Activated T-cell treated with anti-CD3 and anti-CD28 coated beads, Interleukin-2, amount 50 U/mL, for 24 hours (primary cell): ENCODE measurements around the gene ZIC4.

Source experiments
- DNase-seq: peaks from one replicate; pipeline ENCODE4 v3.0.0-alpha.2; 2020
- H3K27ac Mint-ChIP-seq: 2 replicates; pipeline ENCODE4 v1.8.0; 2020; ENCODE audit warnings: mild to moderate bottlenecking, mixed read lengths
- H3K27me3 Mint-ChIP-seq: 2 replicates; pipeline ENCODE4 v1.8.0; 2020; ENCODE audit warnings: mixed read lengths
- H3K36me3 Mint-ChIP-seq: 2 replicates; pipeline ENCODE4 v1.8.0; 2020; ENCODE audit warnings: low read depth, mixed read lengths
- H3K4me1 Mint-ChIP-seq: 2 replicates; pipeline ENCODE4 v1.8.0; 2020; ENCODE audit warnings: low read depth, mixed read lengths
- H3K4me3 Mint-ChIP-seq: 2 replicates; pipeline ENCODE4 v1.8.0; 2020; ENCODE audit warnings: mild to moderate bottlenecking, moderate library complexity, mixed read lengths
- H3K9me3 Mint-ChIP-seq: 2 replicates; pipeline ENCODE4 v1.8.0; 2020; ENCODE audit warnings: mixed read lengths

Gene ZIC4

DNA sequence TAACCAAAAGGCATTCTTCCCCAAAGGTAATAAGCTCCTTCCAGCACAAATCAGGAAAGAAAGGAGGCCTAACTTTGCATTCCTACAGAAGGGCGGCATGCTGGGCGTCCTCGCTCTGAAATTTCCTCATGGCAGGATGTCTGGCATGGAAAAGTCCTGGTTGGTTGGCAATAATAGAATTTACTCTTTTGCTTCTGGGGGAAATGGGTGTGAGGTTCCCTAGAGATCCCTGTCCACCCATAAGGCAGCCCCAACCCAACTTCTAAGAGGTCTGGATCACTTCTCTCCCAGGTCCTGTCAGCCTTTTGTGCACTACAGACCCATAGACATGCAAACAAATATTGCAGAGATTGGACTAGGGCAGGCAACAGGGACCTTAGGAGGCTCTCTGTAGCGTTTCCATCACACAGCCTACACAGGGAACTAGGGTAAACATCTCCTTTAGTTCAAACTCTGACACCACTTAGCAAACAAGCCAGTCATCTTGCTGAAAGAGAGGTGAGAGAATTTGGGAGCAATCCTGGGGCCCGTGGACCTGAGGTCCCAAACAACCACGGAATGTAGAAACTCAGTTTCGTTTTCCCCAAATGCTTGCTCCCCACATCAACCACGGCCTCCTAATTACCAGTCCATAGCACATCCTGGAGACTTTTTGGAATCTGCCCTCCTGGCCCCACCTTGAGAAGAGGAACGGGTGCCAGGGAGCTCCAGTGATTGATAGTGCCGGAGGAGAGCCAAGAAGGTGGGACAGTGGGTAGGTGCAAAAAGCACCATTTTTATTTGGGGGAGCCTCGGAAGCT lies 2.1 kb downstream of the ZIC4 start:
- peaks cover 96% of the 10 kb centered on the region for H3K27me3 Mint-ChIP-seq
- no peaks in the 10 kb centered on the region for H3K36me3 Mint-ChIP-seq
- H3K27ac Mint-ChIP-seq = no peak overlapping the region
- H3K4me3 Mint-ChIP-seq = no peak overlapping the region
- peaks cover 11% of the 10 kb centered on the region for H3K4me1 Mint-ChIP-seq
- DNase-seq = no peak
- H3K9me3 Mint-ChIP-seq = peaks cover 6% of the 10 kb centered on the region

DNA sequence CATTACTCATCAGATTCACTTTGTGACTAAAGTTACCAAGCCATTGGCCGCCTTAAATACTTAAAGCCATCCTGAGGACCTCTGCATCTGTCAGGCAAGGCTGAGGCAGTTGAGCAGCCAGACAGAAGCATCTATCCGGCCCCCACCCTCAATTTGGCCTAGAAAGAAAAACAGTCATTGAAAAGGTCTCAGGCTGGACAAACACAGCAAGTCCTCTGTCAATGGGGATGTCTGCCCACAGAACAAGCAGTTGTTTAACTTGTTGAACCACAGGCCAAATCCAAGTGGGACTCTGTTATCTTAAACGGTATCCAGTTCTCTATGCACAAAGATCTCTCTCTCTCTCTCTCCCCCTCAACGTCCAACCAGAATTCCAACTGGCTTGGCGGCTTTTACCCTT lies 2.8 kb downstream of the ZIC4 start:
- Mint-ChIP-seq H3K36me3 (no peaks in the 10 kb centered on the region), H3K4me1 (peaks cover 8% of the 10 kb centered on the region), H3K27ac (no peak overlapping the region), H3K27me3 (peaks cover 95% of the 10 kb centered on the region), H3K9me3 (peaks cover 6% of the 10 kb centered on the region), H3K4me3 (no peak overlapping the region)
- DNase-seq = no peak

DNA sequence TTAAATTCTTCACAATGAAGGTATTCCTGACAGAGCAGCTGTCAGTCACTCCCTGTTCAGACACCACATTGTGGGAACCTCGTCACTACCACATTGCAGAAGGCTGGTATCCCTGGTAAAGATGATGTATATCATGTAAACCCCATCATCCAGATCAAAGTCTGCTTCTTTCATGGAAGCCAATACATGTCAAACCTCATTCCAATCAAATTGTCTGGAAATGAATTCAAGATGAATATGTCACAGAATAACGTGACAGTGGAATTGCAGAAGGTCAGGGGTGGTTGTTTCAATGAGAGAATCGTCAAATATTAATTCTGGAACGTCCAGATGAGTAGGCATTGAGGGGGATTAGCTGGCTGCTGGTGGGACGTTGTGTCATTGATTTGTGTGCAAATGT lies 4.2 kb downstream of the ZIC4 start:
- H3K4me3 Mint-ChIP-seq = no peak overlapping the region
- H3K27ac Mint-ChIP-seq = no peak overlapping the region

DNA sequence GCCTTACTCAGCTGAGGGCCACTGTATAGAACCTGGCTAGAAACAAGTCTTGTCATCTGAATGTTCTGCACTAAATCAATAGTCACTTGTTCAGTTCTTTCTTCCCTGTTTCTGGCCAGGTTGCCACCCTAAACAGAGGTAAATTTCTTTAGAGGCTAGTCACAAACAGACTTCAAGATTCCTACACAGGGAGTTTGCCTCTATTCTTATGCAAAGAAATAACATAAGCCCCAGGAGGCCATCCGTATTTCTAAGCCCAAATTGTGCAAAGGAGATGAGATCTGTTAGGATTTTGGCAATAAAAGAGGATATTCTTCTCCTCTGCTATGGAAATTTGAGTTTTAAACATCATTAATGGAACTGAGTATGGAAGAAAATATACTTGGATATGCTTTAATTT lies 4.9 kb downstream of the ZIC4 start:
- H3K4me3 Mint-ChIP-seq = no peak overlapping the region
- H3K4me1 Mint-ChIP-seq = no peaks in the 10 kb centered on the region
- peaks cover 97% of the 10 kb centered on the region for H3K27me3 Mint-ChIP-seq
- no peaks in the 10 kb centered on the region for H3K9me3 Mint-ChIP-seq
- H3K27ac Mint-ChIP-seq = no peak overlapping the region
- H3K36me3 Mint-ChIP-seq = no peaks in the 10 kb centered on the region
- no peak for DNase-seq

More for the DNA sequence above, 4.2 kb downstream of the ZIC4 start:
- peaks cover 3% of the 10 kb centered on the region for H3K9me3 Mint-ChIP-seq
- H3K36me3 Mint-ChIP-seq = no peaks in the 10 kb centered on the region
- peaks cover 97% of the 10 kb centered on the region for H3K27me3 Mint-ChIP-seq
- DNase-seq = no peak
- H3K4me1 Mint-ChIP-seq = no peaks in the 10 kb centered on the region

DNA sequence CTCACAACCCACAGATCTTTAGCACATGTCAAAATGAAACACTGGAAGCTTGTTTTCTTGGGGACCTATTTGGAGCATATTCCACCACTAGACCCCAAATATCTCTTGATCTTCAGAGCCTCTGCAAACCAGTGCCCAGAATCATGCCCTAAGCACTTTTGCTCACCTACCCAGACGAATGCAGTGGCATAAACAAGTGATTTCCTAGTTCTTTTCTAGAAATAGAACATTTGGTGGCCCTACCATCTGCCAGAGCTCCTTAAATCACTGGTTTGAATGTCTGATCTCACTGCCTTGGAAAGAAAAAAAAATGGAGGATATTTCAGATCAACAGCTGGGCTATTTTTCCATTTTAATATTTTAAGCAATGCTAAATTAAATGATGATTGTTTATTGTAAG lies 5.3 kb downstream of the ZIC4 start:
- no peak overlapping the region for H3K4me3 Mint-ChIP-seq
- H3K27me3 Mint-ChIP-seq = peaks cover 94% of the 10 kb centered on the region
- H3K4me1 Mint-ChIP-seq = no peaks in the 10 kb centered on the region
- no peaks in the 10 kb centered on the region for H3K9me3 Mint-ChIP-seq
- H3K36me3 Mint-ChIP-seq = no peaks in the 10 kb centered on the region
- DNase-seq = no peak
- H3K27ac Mint-ChIP-seq = no peak overlapping the region

DNA sequence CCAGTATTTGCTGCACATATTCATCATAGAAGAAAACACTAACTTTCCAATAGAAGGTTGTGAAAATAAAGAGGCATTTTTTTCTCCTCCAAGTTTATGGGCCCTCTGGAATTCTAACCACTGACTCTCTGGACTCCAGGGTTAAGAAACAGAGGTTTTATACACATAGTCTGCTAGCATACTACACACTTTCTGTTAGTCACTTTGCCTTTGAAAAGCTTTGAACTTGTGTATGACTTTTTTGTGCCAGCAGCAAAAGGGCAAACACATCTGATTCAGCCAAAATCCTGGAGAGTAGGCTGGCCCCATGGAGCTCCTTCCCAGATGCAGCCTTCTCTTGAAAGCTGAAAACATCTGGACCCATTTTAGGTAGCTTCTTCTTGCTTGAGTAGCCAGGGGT lies 6.2 kb downstream of the ZIC4 start:
- Mint-ChIP-seq H3K36me3 (no peaks in the 10 kb centered on the region), H3K27ac (no peak overlapping the region), H3K4me3 (no peak overlapping the region), H3K9me3 (no peaks in the 10 kb centered on the region), H3K4me1 (no peaks in the 10 kb centered on the region), H3K27me3 (peaks cover 94% of the 10 kb centered on the region)
- DNase-seq = no peak

DNA sequence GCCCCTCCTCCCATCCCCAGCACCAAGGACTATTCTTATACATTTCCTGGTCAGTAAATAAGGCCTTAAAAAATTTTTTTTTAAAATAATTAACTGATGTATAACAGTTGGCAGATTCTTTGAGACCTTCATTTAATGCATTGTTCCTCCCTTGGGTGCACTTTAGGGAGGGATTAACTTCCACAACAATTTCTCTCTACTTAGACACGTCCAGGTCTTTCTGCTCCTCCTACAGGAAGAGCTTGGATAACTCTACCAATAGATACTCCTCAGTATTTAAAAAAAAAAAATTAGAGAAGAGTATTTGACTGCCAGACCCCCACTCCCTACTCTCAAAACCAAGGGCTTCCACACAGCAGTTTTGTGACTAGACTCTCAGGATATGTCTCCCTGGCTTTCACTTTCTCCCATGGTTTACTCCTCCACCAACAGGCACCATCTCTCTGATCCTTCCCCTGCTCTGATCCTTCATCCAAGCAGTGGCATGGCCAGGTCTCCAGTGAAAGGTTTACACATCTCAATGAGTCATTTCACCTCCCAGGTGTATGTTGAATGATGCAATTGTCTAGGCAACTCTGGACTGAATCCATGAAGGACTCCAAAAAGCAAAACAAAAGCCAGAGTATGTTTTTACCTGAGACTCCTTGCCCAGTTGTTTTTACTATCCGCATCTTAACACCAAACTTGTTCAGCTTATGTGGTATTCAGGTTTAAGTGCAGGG lies 7.4 kb downstream of the ZIC4 start:
- Mint-ChIP-seq H3K27ac (no peak overlapping the region), H3K27me3 (peaks cover 94% of the 10 kb centered on the region), H3K36me3 (no peaks in the 10 kb centered on the region), H3K4me1 (no peaks in the 10 kb centered on the region), H3K9me3 (no peaks in the 10 kb centered on the region), H3K4me3 (no peak overlapping the region)
- no peak for DNase-seq

DNA sequence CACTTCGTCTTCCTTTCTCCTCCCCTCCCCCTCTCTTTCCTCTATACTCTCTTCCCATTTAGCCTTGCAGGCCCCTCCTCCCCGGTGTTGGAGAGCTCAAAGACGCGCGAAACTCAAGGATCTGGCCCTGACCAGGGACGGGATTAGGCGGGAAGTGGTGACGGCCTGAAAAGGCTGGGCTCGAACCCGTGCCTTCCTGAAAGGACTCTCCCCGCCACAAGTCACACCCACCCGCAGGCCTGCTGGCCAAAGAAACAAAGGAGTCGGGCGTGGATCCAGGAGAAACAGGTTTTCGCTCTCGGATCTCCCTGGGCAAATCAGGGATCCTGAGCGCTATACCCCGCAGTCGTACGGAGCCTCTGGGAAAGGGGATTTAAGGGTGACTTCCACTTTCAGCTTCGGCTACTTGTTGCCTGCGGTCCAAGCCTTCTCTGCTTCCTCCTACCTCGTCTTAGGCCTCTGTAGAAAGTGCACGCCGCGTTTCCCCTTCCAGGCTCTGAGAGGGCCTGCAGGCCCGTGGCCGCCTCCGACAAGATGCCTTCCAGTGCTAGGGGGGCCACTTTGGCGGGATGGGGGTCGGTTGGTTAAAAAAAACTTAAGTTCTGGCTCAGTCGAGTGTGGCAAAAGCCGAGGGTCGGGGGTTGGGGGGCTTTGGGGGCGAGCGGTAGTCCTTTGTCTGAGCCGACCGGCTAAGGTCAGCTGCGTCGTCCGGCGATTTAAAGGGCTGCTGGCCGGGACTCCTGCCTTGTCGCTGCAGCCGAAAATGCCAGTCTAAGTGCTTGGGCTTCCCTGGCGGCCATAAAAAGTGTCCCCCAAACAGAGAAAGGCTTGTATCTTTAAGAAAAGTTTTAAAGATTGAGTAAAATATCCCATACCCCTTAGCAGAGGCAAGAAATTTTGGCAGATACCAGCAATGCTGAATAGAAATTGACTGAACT lies 8.2 kb downstream of the ZIC4 start:
- DNase-seq = no peak
- H3K4me1 Mint-ChIP-seq = no peaks in the 10 kb centered on the region
- H3K36me3 Mint-ChIP-seq = no peaks in the 10 kb centered on the region
- no peaks in the 10 kb centered on the region for H3K9me3 Mint-ChIP-seq
- H3K27me3 Mint-ChIP-seq = peaks cover 92% of the 10 kb centered on the region
- no peak overlapping the region for H3K4me3 Mint-ChIP-seq
- H3K27ac Mint-ChIP-seq = no peak overlapping the region

DNA sequence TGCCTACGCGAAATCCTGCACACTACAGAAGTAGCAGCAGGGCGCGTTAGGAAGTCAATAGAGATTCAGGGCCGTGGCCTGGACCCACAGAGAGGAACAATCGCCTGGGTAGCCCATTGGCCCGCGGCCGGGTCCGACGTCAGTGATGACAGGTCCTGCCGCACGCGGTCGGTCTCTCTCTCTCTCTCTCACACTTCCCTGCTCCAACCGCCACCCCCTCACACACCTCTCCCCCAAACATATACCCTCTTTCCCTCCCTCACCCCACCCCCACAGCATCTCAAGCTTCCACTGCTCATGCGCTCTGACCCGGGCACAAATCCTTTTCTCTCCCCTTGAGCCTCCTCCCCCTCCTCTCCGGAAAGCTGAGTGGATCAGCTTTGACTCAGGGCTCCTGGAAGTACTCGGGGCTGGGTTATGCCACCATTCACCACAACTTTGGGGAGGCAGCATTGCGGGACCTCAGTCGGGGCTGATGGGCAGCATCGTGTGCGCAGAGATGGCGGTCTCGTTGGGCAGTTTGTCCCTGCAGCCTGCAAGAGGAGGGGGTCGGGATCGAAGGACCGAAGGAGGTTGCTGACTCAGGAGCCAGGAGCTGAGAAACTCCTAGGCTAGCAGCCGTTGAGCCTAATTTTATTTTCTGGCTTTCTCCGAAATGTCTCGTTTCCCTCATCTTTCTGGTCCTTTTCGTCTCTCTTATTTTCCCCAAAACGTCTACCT lies 9.0 kb downstream of the ZIC4 start:
- Mint-ChIP-seq H3K4me3 (no peak overlapping the region), H3K27ac (no peak overlapping the region), H3K4me1 (no peaks in the 10 kb centered on the region), H3K9me3 (no peaks in the 10 kb centered on the region), H3K36me3 (no peaks in the 10 kb centered on the region), H3K27me3 (peaks cover 94% of the 10 kb centered on the region)
- no peak for DNase-seq

DNA sequence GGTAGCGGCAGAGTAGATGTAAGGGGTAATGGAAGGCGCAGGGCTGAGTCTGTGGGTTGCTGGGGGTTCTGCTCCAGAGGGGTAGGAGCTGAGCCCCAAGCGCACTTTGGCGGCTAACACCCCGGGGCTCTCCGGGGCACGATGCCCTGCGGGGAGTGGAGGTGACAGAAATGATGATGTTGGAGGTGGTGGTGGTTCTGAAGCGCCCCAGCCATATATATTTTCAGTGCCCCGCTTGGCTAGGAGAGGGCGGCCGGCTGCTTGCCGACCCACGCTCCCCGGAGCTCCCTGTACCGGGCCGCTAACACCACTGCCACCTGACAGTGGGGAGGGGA lies 9.7 kb downstream of the ZIC4 start:
- H3K4me3 Mint-ChIP-seq = no peak overlapping the region
- H3K36me3 Mint-ChIP-seq = no peaks in the 10 kb centered on the region
- no peaks in the 10 kb centered on the region for H3K9me3 Mint-ChIP-seq
- peaks cover 95% of the 10 kb centered on the region for H3K27me3 Mint-ChIP-seq
- H3K27ac Mint-ChIP-seq = no peak overlapping the region
- no peaks in the 10 kb centered on the region for H3K4me1 Mint-ChIP-seq
- DNase-seq = no peak

DNA sequence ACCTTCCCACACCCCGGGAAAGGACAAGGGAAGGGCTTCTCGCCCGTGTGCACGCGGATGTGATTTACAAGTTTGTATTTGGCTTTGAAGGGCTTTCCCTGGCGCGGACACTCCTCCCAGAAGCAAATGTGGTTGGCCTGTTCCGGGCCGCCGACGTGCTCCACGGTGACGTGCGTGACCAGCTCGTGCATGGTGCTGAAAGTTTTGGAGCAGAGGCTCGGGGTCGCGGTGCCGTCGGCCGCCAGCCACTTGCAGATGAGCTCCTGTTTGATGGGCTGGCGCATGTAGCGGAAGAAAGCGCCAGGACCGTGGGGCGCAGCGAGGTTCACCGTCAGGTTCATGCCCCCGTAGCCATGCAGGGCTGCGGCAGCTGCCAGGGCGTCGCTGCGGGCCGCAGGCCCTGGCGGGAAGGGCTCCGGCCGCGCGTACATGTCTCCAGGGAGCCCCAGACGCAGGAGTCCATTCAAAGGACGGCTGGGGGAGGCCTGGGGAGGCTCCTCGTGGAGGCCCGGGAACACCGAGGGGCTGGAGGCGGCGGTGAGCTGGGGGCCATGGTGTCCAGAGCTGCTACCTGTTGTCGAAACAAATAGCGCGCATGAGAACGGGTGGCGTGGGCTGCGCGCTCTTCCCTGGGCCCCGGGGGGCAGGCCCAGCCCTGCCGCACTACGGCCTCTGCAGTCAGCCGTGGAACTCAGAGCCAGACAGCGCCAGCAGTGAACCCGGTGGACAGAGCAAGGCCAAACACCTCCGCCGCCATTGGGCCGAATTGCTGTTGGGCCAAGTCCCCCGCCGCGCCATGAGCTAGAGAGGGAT lies 10.2 kb downstream of the ZIC4 start:
- Mint-ChIP-seq H3K36me3 (no peaks in the 10 kb centered on the region), H3K9me3 (peaks cover 3% of the 10 kb centered on the region), H3K4me3 (no peak overlapping the region), H3K4me1 (no peaks in the 10 kb centered on the region), H3K27me3 (peaks cover 95% of the 10 kb centered on the region), H3K27ac (no peak overlapping the region)
- no peak for DNase-seq

DNA sequence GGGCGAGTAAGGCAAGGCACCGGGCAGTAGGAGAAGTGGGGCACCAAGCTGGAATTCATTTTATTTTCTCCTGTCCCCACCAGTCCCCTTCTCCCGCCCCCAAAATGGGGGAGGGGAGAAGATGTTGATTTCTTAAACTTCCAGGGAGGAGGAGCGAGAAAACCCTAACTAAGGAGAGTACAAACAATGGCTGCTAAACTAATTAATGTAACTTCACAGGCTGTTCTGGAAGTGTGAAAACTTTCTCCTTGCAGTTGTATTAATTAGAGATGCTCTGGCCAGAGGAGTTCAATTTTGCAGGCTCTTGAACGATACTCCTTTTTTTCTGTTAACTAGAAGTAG lies 11.5 kb downstream of the ZIC4 start:
- Mint-ChIP-seq H3K36me3 (no peaks in the 10 kb centered on the region), H3K4me3 (no peak overlapping the region), H3K27ac (no peak overlapping the region), H3K27me3 (peaks cover 95% of the 10 kb centered on the region), H3K9me3 (peaks cover 5% of the 10 kb centered on the region), H3K4me1 (no peaks in the 10 kb centered on the region)
- DNase-seq = no peak

DNA sequence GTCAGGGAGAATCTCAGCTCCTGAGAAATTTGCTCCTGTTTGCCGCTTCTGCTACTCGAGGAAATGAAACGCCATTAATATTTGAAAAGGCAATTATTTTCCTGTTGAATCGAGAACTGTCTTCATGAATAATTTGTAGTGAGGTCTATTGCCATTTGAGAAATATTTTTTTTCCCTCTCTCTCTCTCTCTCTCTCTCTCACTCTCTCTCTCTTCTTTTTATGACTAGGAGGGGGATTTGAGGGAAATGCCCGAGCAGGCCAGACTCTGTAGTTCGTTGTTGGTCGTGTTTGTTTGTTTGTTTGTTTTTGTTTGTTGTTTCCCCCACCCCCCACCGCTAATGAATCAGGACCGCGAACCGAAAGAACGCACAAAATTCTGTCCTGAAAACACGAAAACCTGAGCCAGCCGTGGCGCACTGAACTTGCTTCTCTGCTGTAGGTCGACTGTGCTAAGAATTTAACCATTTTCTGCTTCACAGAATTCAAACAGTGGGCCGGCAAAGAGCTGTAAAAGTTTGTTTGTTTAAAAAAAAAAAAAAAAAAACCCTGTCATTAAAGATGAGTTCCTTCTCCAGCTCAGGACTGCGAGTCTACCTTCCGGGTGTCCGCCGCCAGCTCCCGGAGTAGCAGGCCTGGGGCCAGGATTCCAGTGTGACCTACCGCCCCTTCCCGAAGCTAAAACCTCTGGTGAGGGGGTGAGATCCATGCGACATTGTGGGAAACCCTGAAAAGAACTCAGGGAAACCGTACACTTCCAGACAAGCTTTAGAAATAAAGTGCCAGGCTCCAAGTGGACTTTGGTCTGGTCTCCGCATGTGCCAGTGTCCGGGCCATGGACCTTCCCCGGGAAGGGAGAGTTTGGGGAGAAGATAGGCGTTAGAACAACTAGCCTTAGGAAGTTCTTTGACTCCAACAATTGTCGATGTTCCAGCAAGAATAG lies 12.1 kb downstream of the ZIC4 start:
- Mint-ChIP-seq H3K27me3 (peaks cover 95% of the 10 kb centered on the region), H3K9me3 (peaks cover 5% of the 10 kb centered on the region), H3K4me3 (no peak overlapping the region), H3K27ac (no peak overlapping the region), H3K36me3 (no peaks in the 10 kb centered on the region), H3K4me1 (no peaks in the 10 kb centered on the region)
- no peak for DNase-seq
